A549 (cell line): ENCODE results near the gene ZNF423. TPM values are rescaled to one million over a fixed set of nuclear protein-coding genes. Genes with fewer than 3 reads are reported as not detected.
A peak's percentile ranks its signal among the peaks of the same experiment; 100 is the strongest.

Experiments used
- ATAC-seq, 2 experiments: fragments of 200-7000 bp in 1 of 2; fragments of >200 bp in 1 of 2; cut with Nextera tagmentation in 1 of 2; cut with Tn5 transposase in 1 of 2; 3 replicates each; pipeline versions ENCODE4 v1.8.0 to v1.9.1; 2018 to 2020; ENCODE audit warnings: mild to moderate bottlenecking in 1 of 2, moderate library complexity in 1 of 2
- CTCF ChIA-PET: fragments of 300-600 bp; sonication (Branson Sonifier 250); formaldehyde crosslinking; extraction: SDS; loops from one replicate; lab custom pipeline; 2021; ENCODE audit warnings: antibody characterized with exemption, inconsistent platforms; lab: Yijun Ruan, JAX
- POLR2A ChIA-PET: fragments of 350-600 bp; formaldehyde crosslinking; extraction: SDS; loops from one replicate; lab custom pipeline; 2021; ENCODE audit warnings: antibody characterized with exemption, inconsistent platforms; lab: Yijun Ruan, JAX
- DNase-seq, 2 experiments: peaks; one replicate each; pipeline versions ENCODE4 v3.0.0 to v3.0.0-alpha.2; 2011 to 2016; ENCODE audit warnings: low read depth in 1 of 2, low spot score in 1 of 2
- FAIRE-seq: peaks from 2 replicates; lab custom pipeline; 2011; peaks lifted over from hg19 to GRCh38; lab: Jason Lieb, UNC
- H3K27ac ChIP-seq, 2 experiments: fragments of >200 bp; sonication (Bioruptor Twin); formaldehyde crosslinking; 3 replicates each; pipeline ENCODE4 v1.5.1; 2016 to 2017
- H3K4me1 ChIP-seq: fragments of >200 bp; sonication (Bioruptor Twin); formaldehyde crosslinking; 3 replicates; pipeline ENCODE4 v1.6.1; 2016
- H3K4me2 ChIP-seq: fragments of >200 bp; sonication (Bioruptor Twin); formaldehyde crosslinking; 3 replicates; pipeline ENCODE4 v1.6.1; 2016
- H3K4me3 ChIP-seq: fragments of >200 bp; sonication (Bioruptor Twin); formaldehyde crosslinking; 3 replicates; pipeline ENCODE4 v1.5.1; 2016
- H3K9me3 ChIP-seq: fragments of >200 bp; sonication (Bioruptor Twin); formaldehyde crosslinking; 3 replicates; pipeline ENCODE4 v1.6.1; 2016
- ATOH8 ChIP-seq: fragments of 250-450 bp; sonication (Bioruptor Pico); IDR thresholded peaks from 2 replicates; pipeline ENCODE4 v1.5.0; 2020; ENCODE audit warnings: low read depth, mild to moderate bottlenecking, moderate library complexity
- BCL3 ChIP-seq: fragments of >200 bp; sonication (Bioruptor Twin); formaldehyde crosslinking; IDR thresholded peaks from 3 replicates; pipeline ENCODE4 v1.6.1; 2016
- BHLHE40 ChIP-seq: IDR thresholded peaks from 2 replicates; pipeline ENCODE4 v1.6.1; 2012; ENCODE audit warnings: low read depth, low read length, inconsistent platforms
- CHD4 ChIP-seq: fragments of 200-600 bp; sonication (generic); IDR thresholded peaks from 2 replicates; pipeline ENCODE4 v1.6.1; 2016; ENCODE audit warnings: antibody characterized with exemption, mild to moderate bottlenecking, borderline replicate concordance
- ELK1 ChIP-seq: fragments of 150-350 bp; IDR thresholded peaks from 2 replicates; pipeline ENCODE4 v1.6.1; 2014; ENCODE audit warnings: low read depth, mild to moderate bottlenecking, low read length
- ESRRA ChIP-seq: fragments of 150-350 bp; IDR thresholded peaks from 2 replicates; pipeline ENCODE4 v1.6.1; 2014; ENCODE audit warnings: mild to moderate bottlenecking, low read length, borderline replicate concordance
- FOSB ChIP-seq: fragments of 250-450 bp; sonication (Bioruptor Pico); IDR thresholded peaks from 2 replicates; pipeline ENCODE4 v1.5.0; 2020; ENCODE audit warnings: mild to moderate bottlenecking, moderate library complexity
- FOXS1 ChIP-seq: fragments of 250-450 bp; sonication (Bioruptor Pico); IDR thresholded peaks from 2 replicates; pipeline ENCODE4 v1.5.0; 2020; ENCODE audit warnings: mild to moderate bottlenecking, moderate library complexity
- HDAC2 ChIP-seq: fragments of 200-600 bp; sonication (generic); IDR thresholded peaks from 2 replicates; pipeline ENCODE4 v1.6.1; 2016
- HEYL ChIP-seq: fragments of 250-450 bp; sonication (Bioruptor Pico); IDR thresholded peaks from 2 replicates; pipeline ENCODE4 v1.8.0; 2021; ENCODE audit warnings: mild to moderate bottlenecking, moderate library complexity
- HOXA7 ChIP-seq: fragments of 250-450 bp; sonication (Bioruptor Pico); IDR thresholded peaks from 2 replicates; pipeline ENCODE4 v1.5.0; 2020; ENCODE audit warnings: mild to moderate bottlenecking, moderate library complexity
- JUN ChIP-seq, 2 experiments: fragments of >200 bp; sonication (Bioruptor Twin); formaldehyde crosslinking; IDR thresholded peaks; 2 replicates in 1 of 2; 3 replicates in 1 of 2; pipeline ENCODE4 v1.6.1; 2016 to 2017
- JUNB ChIP-seq: fragments of >200 bp; sonication (Bioruptor Twin); formaldehyde crosslinking; IDR thresholded peaks from 2 replicates; pipeline ENCODE4 v1.6.1; 2016
- KDM5A ChIP-seq: fragments of 200-600 bp; sonication (generic); IDR thresholded peaks from 2 replicates; pipeline ENCODE4 v1.6.1; 2016; ENCODE audit warnings: antibody characterized with exemption, mild to moderate bottlenecking
- MAFK ChIP-seq: fragments of 450-650 bp; IDR thresholded peaks from 2 replicates; pipeline ENCODE4 v1.6.1; 2014; ENCODE audit not compliant: partially characterized antibody
- NR3C1 ChIP-seq: fragments of >200 bp; sonication (Bioruptor Twin); formaldehyde crosslinking; IDR thresholded peaks from 3 replicates; pipeline ENCODE4 v1.6.1; 2017
- PBX3 ChIP-seq: IDR thresholded peaks from 2 replicates; pipeline ENCODE4 v1.6.1; 2012
- PHF8 ChIP-seq: fragments of 200-600 bp; sonication (generic); IDR thresholded peaks from 2 replicates; pipeline ENCODE4 v1.6.1; 2016; ENCODE audit warnings: low read depth, mild to moderate bottlenecking, antibody characterized with exemption, moderate library complexity, borderline replicate concordance
- POLR2A ChIP-seq: IDR thresholded peaks from 2 replicates; pipeline ENCODE4 v1.6.1; 2012; ENCODE audit warnings: mild to moderate bottlenecking, low read length
- RAD21 ChIP-seq, 2 experiments: fragments of >200 bp in 1 of 2; sonication (Bioruptor Twin) in 1 of 2; formaldehyde crosslinking in 1 of 2; IDR thresholded peaks in 1 of 2; conservative IDR thresholded peaks in 1 of 2; 2 replicates in 1 of 2; 3 replicates in 1 of 2; pipeline ENCODE4 v1.6.1; 2012 to 2018; ENCODE audit warnings: inconsistent platforms in 1 of 2
- RCOR1 ChIP-seq: fragments of 150-350 bp; IDR thresholded peaks from 2 replicates; pipeline ENCODE4 v1.6.1; 2014; ENCODE audit warnings: antibody characterized with exemption, low read length, low read depth
- RFX5 ChIP-seq: fragments of 450-650 bp; IDR thresholded peaks from 2 replicates; pipeline ENCODE4 v1.7.1; 2014; ENCODE audit warnings: antibody characterized with exemption, mild to moderate bottlenecking, moderate library complexity
- RNF2 ChIP-seq: fragments of 200-600 bp; sonication (generic); IDR thresholded peaks from 2 replicates; pipeline ENCODE4 v1.6.1; 2016; ENCODE audit warnings: low read depth, mild to moderate bottlenecking, antibody characterized with exemption, moderate library complexity, borderline replicate concordance
- SREBF2 ChIP-seq: fragments of 450-650 bp; IDR thresholded peaks from 2 replicates; pipeline ENCODE4 v1.6.1; 2014; ENCODE audit warnings: mild to moderate bottlenecking, moderate library complexity
- TFCP2L1 ChIP-seq: fragments of 250-450 bp; sonication (Bioruptor Pico); IDR thresholded peaks from 2 replicates; pipeline ENCODE4 v1.5.0; 2021; ENCODE audit warnings: mild to moderate bottlenecking
- ZFP36 ChIP-seq: fragments of 450-650 bp; IDR thresholded peaks from 2 replicates; pipeline ENCODE4 v1.6.1; 2014; ENCODE audit warnings: borderline replicate concordance; ENCODE audit not compliant: partially characterized antibody
- ZSCAN20 ChIP-seq: fragments of 250-450 bp; sonication (Bioruptor Pico); IDR thresholded peaks from 2 replicates; pipeline ENCODE4 v1.8.0; 2022; ENCODE audit warnings: mild to moderate bottlenecking, moderate library complexity
- WGBS: methylation state at CpG from one replicate; pipeline ENCODE4 v1.1.6; 2017; ENCODE audit errors: missing lambda C conversion rate; 5-methylcytosine and 5-hydroxymethylcytosine counted together
- polyA plus RNA-seq, 4 experiments: library from polyadenylated mRNA; depleted of rRNA in 3 of 4; stranded (reverse); fragments of >200 nt; fragmentation: RNase III in 1 of 4; extraction: RNeasy Plus Mini Kit Qiagen cat#74134 plus additional on column Dnase treatment in 1 of 4; gene quantifications; 2 replicates in 3 of 4; 3 replicates in 1 of 4; pipeline ENCODE4 v1.2.3, GENCODE V29; 2011 to 2017

ZNF423 gene
- polyA plus RNA-seq, 2 of the 4 experiments (the other 2 are of a cell fraction) = 0.04 to 0.10 TPM

GRCh38 chr16:49750341-49751000 lies 105.4 kb downstream of the ZNF423 start:
- DNase-seq = no peak
- TF ChIP-seq CHD4 (no peak), PBX3 (no peak), FOSB (CRISPR knock-in tag) (no peak), TFCP2L1 (no peak), PHF8 (no peak), MAFK (no peak)
- CTCF ChIA-PET = interaction anchor here (0.7 kb wide), 1 partner anchor 57 kb away, joined by 4 read pairs; no protein-coding TSS in a partner anchor
- H3K4me1 ChIP-seq = no peaks in the 10 kb centered on the region
- 25% methylated on average over 13 of the region's 15 CpGs for WGBS
- FAIRE-seq = no peak
- POLR2A ChIA-PET = no interaction called here
- peak; percentile 12; a peak in 1 of 6 replicates for ATAC-seq
- no peak overlapping the region for H3K4me3 ChIP-seq
- H3K27ac ChIP-seq = no peak overlapping the region
- no peak overlapping the region for H3K4me2 ChIP-seq
- no peaks in the 10 kb centered on the region for H3K9me3 ChIP-seq

GRCh38 chr16:49749816-49750215 lies 106.1 kb downstream of the ZNF423 start:
- TF ChIP-seq HDAC2 (no peak), HEYL (CRISPR knock-in tag) (no peak), JUNB (no peak), FOSB (CRISPR knock-in tag) (no peak), POLR2A (no peak), ZFP36 (no peak), RCOR1 (no peak), ESRRA (no peak)
- Histone ChIP-seq H3K27ac (no peak overlapping the region), H3K4me1 (no peaks in the 10 kb centered on the region), H3K4me2 (no peak overlapping the region), H3K9me3 (no peaks in the 10 kb centered on the region), H3K4me3 (no peak overlapping the region)
- 17% methylated on average over 9 of the region's 9 CpGs for WGBS
- FAIRE-seq (no peak), DNase-seq (no peak), ATAC-seq (no peak)
- CTCF ChIA-PET = no interaction called here
- POLR2A ChIA-PET = no interaction called here

- FAIRE-seq = no peak
- no peak overlapping the region for H3K4me3 ChIP-seq
- DNase-seq = no peak
- TF ChIP-seq RFX5 (no peak), HOXA7 (CRISPR knock-in tag) (no peak), ELK1 (no peak), RAD21 (conservative IDR thresholded peaks at IDR 0.05 in 1 of 2, IDR thresholded peaks at IDR 0.05 in 1 of 2) (no peak), FOSB (CRISPR knock-in tag) (no peak), ATOH8 (CRISPR knock-in tag) (no peak), FOXS1 (no peak), HEYL (CRISPR knock-in tag) (no peak), NR3C1 (no peak), KDM5A (no peak), SREBF2 (no peak), CHD4 (no peak), JUN (IDR thresholded peaks at IDR 0.05) (no peak), ZSCAN20 (CRISPR knock-in tag) (no peak), BCL3 (no peak), RNF2 (no peak), BHLHE40 (no peak)
- POLR2A ChIA-PET = no interaction called here
- CTCF ChIA-PET = no interaction called here
- no peak for ATAC-seq
- H3K9me3 ChIP-seq = no peaks in the 10 kb centered on the region
- H3K4me1 ChIP-seq = no peaks in the 10 kb centered on the region
- H3K4me2 ChIP-seq = no peak overlapping the region
- WGBS = 20% methylated on average over 11 of the region's 11 CpGs
- no peak overlapping the region for H3K27ac ChIP-seq
Observed at GRCh38 chr16:49748322-49748721, 107.6 kb downstream of the ZNF423 start.
